G401 (cell line): Measurements from ENCODE around the gene UHRF1. TPM values are rescaled to one million over a fixed set of nuclear protein-coding genes. Genes with fewer than 3 reads are reported as not detected.

Source experiments
- DNase-seq: peaks from one replicate; pipeline ENCODE4 v3.0.0-alpha.2; 2015; ENCODE audit warnings: low spot score
- in situ Hi-C: cut with HindIII; loops from 2 replicates; pipeline ENCODE4 v1.10.0; 2016; ENCODE audit warnings: low sequenced_read_pairs, mixed read lengths
- total RNA-seq: library from RNA; depleted of rRNA; stranded (reverse); fragments of >200 nt; shearing (Covaris generic); gene quantifications from 2 replicates; pipeline ENCODE4 v1.2.3, GENCODE V29; 2014; rRNA removed

The UHRF1 gene
- total RNA-seq, 1 experiment from 2014 or later, result 112 TPM

DNA sequence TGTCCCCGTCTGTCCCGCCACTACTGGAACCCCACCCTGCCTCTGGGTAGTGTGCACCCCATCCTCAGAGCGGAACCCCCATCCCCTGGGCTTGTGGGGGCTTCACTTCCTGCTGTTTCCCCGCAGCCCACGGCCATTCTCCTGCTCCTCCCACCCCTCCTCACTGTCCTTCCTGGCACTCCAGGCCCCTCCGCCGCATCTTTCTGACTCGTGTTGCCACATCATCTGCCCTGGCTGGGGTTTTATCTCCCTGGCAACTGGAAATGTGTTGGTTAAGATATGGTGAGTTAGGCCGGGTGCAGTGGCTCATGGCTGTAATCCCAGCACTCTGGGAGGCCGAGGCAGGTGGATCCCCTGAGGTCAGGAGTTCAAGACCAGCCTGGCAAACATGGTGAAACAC is 96.9 kb downstream of the UHRF1 start:
- in situ Hi-C loops, result no loop called here

DNA sequence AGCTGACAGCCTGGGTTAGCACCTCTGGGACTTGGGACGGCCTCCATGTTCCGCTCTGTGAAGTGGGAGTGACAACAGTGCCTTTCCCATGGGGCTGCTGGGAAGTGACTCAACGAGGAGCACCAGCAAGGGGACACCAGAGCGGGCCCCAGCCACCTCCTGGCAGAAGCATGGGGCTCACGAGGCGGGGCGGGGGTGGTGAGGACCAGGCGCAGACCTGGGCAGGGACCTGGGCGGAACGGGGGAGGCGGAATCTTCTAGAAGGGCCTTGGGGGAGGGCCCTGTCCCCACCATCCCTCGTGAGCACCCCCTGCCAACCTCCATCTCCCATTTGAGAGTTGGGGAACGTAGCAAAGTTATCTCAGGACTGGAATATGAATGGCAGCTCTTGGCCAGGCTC is 97.5 kb downstream of the UHRF1 start:
- in situ Hi-C loops, result no loop called here
- no peak for DNase-seq

More for the DNA sequence above, 96.9 kb downstream of the UHRF1 start:
- DNase-seq, result no peak

Other genes starting within 250 kb of the UHRF1 start
- 182 and 187 TPM in 2 replicates for gene MYDGF, start 239.2 kb upstream of the UHRF1 start, total RNA-seq
- gene DPP9, start 185.7 kb upstream of the UHRF1 start, total RNA-seq, result 20.4 and 22.5 TPM in 2 replicates
- gene FEM1A, start 117.8 kb upstream of the UHRF1 start, total RNA-seq, result 21.5 and 26.6 TPM in 2 replicates
- gene TICAM1, start 77.8 kb upstream of the UHRF1 start, total RNA-seq, result not detected in 2 replicates
- 231 TPM in 2 replicates for gene PLIN3, start 41.8 kb upstream of the UHRF1 start, total RNA-seq
- not detected in 2 replicates for gene ARRDC5, start 6.6 kb upstream of the UHRF1 start, total RNA-seq
- gene KDM4B, start 59.6 kb downstream of the UHRF1 start, total RNA-seq, result 15.5 and 19.3 TPM in 2 replicates